Testis (tissue), 2 donors: ENCODE results near the gene SHQ1.

Experiments used
- CTCF ChIP-seq, 3 experiments: fragments of 450-650 bp in 2 of 3; fragments of 200-600 bp in 1 of 3; sonication (generic) in 1 of 3; IDR thresholded peaks; one replicate each; pipeline ENCODE4 v1.5.1; 2016 to 2019; ENCODE audit warnings: antibody characterized with exemption in 3 of 3, mild to moderate bottlenecking in 2 of 3, moderate library complexity in 1 of 3
- POLR2A ChIP-seq: fragments of 450-650 bp; IDR thresholded peaks from one replicate; pipeline ENCODE4 v1.6.1; 2017; ENCODE audit warnings: antibody characterized with exemption, mild to moderate bottlenecking, moderate library complexity

DNA sequence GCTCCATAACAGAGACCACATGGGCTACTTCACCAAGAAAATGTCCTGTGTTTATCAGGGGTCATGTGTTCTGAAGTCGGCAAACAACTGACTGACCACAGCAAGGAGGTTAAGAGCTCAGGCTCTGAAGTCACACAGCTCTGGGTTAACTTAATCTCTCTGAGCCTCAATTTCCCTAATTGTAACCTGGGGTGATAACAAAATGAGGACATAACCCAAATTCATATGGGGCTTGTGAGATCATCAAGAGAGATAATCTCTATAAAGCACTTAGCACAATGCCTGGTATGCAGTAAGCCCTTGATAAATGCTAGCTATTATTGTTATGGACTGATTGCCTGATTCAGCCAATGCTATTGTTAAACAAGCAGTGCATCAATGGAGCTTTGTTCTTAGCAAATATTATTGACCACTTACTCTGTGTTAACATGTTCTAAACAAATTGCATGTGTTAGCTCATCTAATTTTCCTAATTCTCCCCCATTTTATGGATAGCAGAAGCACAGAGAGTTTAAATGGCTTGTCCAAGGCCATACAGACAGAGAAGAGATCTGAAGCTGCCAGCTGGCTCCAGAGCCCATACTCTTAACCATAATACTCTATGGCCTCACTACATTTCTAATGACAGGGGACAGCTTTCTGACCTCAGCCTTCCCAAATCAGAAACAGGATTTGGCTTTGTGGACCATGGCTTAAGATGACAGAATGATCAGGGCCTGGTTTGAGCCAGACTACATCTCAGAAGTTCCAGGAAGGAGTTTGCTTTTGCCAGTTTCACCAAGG lies 78.3 kb downstream of the SHQ1 start:
- no peak for TF ChIP-seq CTCF (IDR thresholded peaks at IDR 0.05)
- TF ChIP-seq POLR2A = no peak
